HEK293 (cell line): ENCODE measurements around the gene NEXN.

Source experiments
- CTCF ChIA-PET: fragments of 350-600 bp; formaldehyde crosslinking; extraction: SDS; loops from one replicate; lab custom pipeline; 2021; ENCODE audit warnings: antibody characterized with exemption; lab: Yijun Ruan, JAX
- POLR2A ChIA-PET: fragments of 300-600 bp; formaldehyde crosslinking; extraction: SDS; loops from one replicate; lab custom pipeline; 2020; ENCODE audit warnings: antibody characterized with exemption, inconsistent platforms; lab: Yijun Ruan, JAX
- H3K27ac ChIP-seq: fragments of 200-500 bp; sonication (Bioruptor generic); 2 replicates; pipeline ENCODE4 v1.5.1; 2014; ENCODE audit warnings: low read depth, low read length, control low read depth, inconsistent platforms; ENCODE audit errors: extremely low read depth
- H3K36me3 ChIP-seq, 2 experiments: fragments of 200-500 bp in 1 of 2; sonication (Bioruptor generic) in 1 of 2; 1 replicate in 1 of 2; 2 replicates in 1 of 2; pipeline ENCODE4 v1.5.1; 2014 to 2017; ENCODE audit warnings: inconsistent platforms in 2 of 2, low read length in 2 of 2; ENCODE audit not compliant: control insufficient read depth in 2 of 2, insufficient read depth in 1 of 2
- H3K4me1 ChIP-seq: fragments of 200-500 bp; sonication (Bioruptor generic); 2 replicates; pipeline ENCODE4 v1.5.1; 2014; ENCODE audit warnings: mild to moderate bottlenecking, low read length, inconsistent platforms; ENCODE audit not compliant: control insufficient read depth, insufficient read depth
- H3K4me3 ChIP-seq: 2 replicates; pipeline ENCODE4 v1.5.1; 2011; ENCODE audit warnings: low read depth, mild to moderate bottlenecking, control low read depth, low read length, moderate library complexity
- H3K9me3 ChIP-seq: fragments of 200-500 bp; sonication (Bioruptor generic); 2 replicates; pipeline ENCODE4 v1.5.1; 2014; ENCODE audit warnings: low read depth, low read length, inconsistent platforms; ENCODE audit not compliant: control insufficient read depth, insufficient read depth
- IKZF3 ChIP-seq: fragments of 450-650 bp; IDR thresholded peaks from 2 replicates; pipeline ENCODE4 v1.5.0; 2018; ENCODE audit warnings: missing biosample characterization, mild to moderate bottlenecking, missing genetic modification characterization, moderate library complexity
- KLF7 ChIP-seq: fragments of 450-650 bp; formaldehyde crosslinking; IDR thresholded peaks from 2 replicates; pipeline ENCODE4 v1.5.1; 2016; ENCODE audit warnings: missing biosample characterization, missing genetic modification characterization, borderline replicate concordance
- MEIS1 ChIP-seq: sonication (generic); formaldehyde crosslinking; IDR thresholded peaks from 2 replicates; pipeline ENCODE4 v1.8.1; 2022; ENCODE audit warnings: missing genetic modification reagents, mild to moderate bottlenecking, borderline replicate concordance
- OSR2 ChIP-seq: fragments of 450-650 bp; formaldehyde crosslinking; IDR thresholded peaks from 2 replicates; pipeline ENCODE4 v1.5.1; 2016; ENCODE audit warnings: missing biosample characterization, missing genetic modification characterization
- PRDM10 ChIP-seq: fragments of 450-650 bp; formaldehyde crosslinking; IDR thresholded peaks from 2 replicates; pipeline ENCODE4 v1.5.1; 2016; ENCODE audit warnings: missing biosample characterization, missing genetic modification characterization
- SP7 ChIP-seq: fragments of 450-650 bp; formaldehyde crosslinking; IDR thresholded peaks from 2 replicates; pipeline ENCODE4 v1.5.1; 2016; ENCODE audit warnings: missing biosample characterization, missing genetic modification characterization
- ZNF10 ChIP-seq: fragments of 450-650 bp; formaldehyde crosslinking; IDR thresholded peaks from 2 replicates; pipeline ENCODE4 v1.5.1; 2017; ENCODE audit warnings: missing biosample characterization, missing genetic modification characterization
- ZNF138 ChIP-seq: fragments of 450-650 bp; formaldehyde crosslinking; IDR thresholded peaks from 2 replicates; pipeline ENCODE4 v1.5.1; 2016; ENCODE audit warnings: missing biosample characterization, missing genetic modification characterization, borderline replicate concordance
- ZNF16 ChIP-seq: fragments of 450-650 bp; formaldehyde crosslinking; IDR thresholded peaks from 2 replicates; pipeline ENCODE4 v1.5.1; 2016; ENCODE audit warnings: low read depth, missing biosample characterization, missing genetic modification characterization
- ZNF169 ChIP-seq: fragments of 450-650 bp; formaldehyde crosslinking; IDR thresholded peaks from 2 replicates; pipeline ENCODE4 v1.5.1; 2016; ENCODE audit warnings: missing biosample characterization, missing genetic modification characterization
- ZNF2 ChIP-seq: fragments of 450-650 bp; formaldehyde crosslinking; IDR thresholded peaks from 2 replicates; pipeline ENCODE4 v1.5.1; 2016; ENCODE audit warnings: missing biosample characterization, missing genetic modification characterization
- ZNF214 ChIP-seq: fragments of 450-650 bp; formaldehyde crosslinking; IDR thresholded peaks from 2 replicates; pipeline ENCODE4 v1.5.1; 2017; ENCODE audit warnings: missing biosample characterization, mild to moderate bottlenecking, missing genetic modification characterization, borderline replicate concordance
- ZNF221 ChIP-seq: fragments of 450-650 bp; formaldehyde crosslinking; IDR thresholded peaks from 2 replicates; pipeline ENCODE4 v1.5.1; 2017; ENCODE audit warnings: missing biosample characterization, missing genetic modification characterization, borderline replicate concordance
- ZNF248 ChIP-seq: fragments of 450-650 bp; formaldehyde crosslinking; IDR thresholded peaks from 2 replicates; pipeline ENCODE4 v1.5.1; 2017; ENCODE audit warnings: missing biosample characterization, missing genetic modification characterization
- ZNF404 ChIP-seq: fragments of 450-650 bp; formaldehyde crosslinking; IDR thresholded peaks from 2 replicates; pipeline ENCODE4 v1.5.1; 2017; ENCODE audit warnings: missing biosample characterization, missing genetic modification characterization
- ZNF423 ChIP-seq: fragments of 450-650 bp; formaldehyde crosslinking; IDR thresholded peaks from 2 replicates; pipeline ENCODE4 v1.5.1; 2016; ENCODE audit warnings: missing biosample characterization, missing genetic modification characterization
- ZNF433 ChIP-seq: fragments of 450-650 bp; formaldehyde crosslinking; IDR thresholded peaks from 2 replicates; pipeline ENCODE4 v1.5.1; 2016; ENCODE audit warnings: missing biosample characterization, missing genetic modification characterization, low read depth
- ZNF501 ChIP-seq: fragments of 450-650 bp; formaldehyde crosslinking; IDR thresholded peaks from 2 replicates; pipeline ENCODE4 v1.5.1; 2016; ENCODE audit warnings: missing biosample characterization, missing genetic modification characterization
- ZNF514 ChIP-seq: fragments of 450-650 bp; formaldehyde crosslinking; IDR thresholded peaks from 2 replicates; pipeline ENCODE4 v1.5.1; 2016; ENCODE audit warnings: missing biosample characterization, missing genetic modification characterization
- ZNF530 ChIP-seq: fragments of 450-650 bp; formaldehyde crosslinking; IDR thresholded peaks from 2 replicates; pipeline ENCODE4 v1.5.1; 2016; ENCODE audit warnings: low read depth, missing biosample characterization, missing genetic modification characterization
- ZNF558 ChIP-seq: fragments of 450-650 bp; formaldehyde crosslinking; IDR thresholded peaks from 2 replicates; pipeline ENCODE4 v1.5.1; 2016; ENCODE audit warnings: missing biosample characterization, missing genetic modification characterization
- ZNF677 ChIP-seq: fragments of 450-650 bp; IDR thresholded peaks from 2 replicates; pipeline ENCODE4 v1.5.0; 2018; ENCODE audit warnings: missing biosample characterization, mild to moderate bottlenecking, missing genetic modification characterization, moderate library complexity
- TF ChIP-seq, protein P1 (sequence below): fragments of 450-650 bp; formaldehyde crosslinking; conservative IDR thresholded peaks from 2 replicates; pipeline ENCODE4 v1.5.1; 2016; ENCODE audit warnings: low read depth, missing biosample characterization, missing genetic modification characterization
- TF ChIP-seq, protein P2 (sequence below): fragments of 450-650 bp; formaldehyde crosslinking; IDR thresholded peaks from 2 replicates; pipeline ENCODE4 v1.5.1; 2016; ENCODE audit warnings: missing biosample characterization, missing genetic modification characterization

The NEXN gene

GRCh38 chr1:77989744-77990143, 101.3 kb downstream of the NEXN start (continued):
- TF ChIP-seq ZNF530 (tag by site-specific recombination): no peak
- TF ChIP-seq ZNF501 (tag by site-specific recombination): no peak
- TF ChIP-seq ZNF248 (tag by site-specific recombination): no peak

GRCh38 chr1:77990629-77991204, 102.3 kb downstream of the NEXN start:
- ChIA-PET CTCF (interaction anchor here (1.0 to 1.4 kb wide), 2 partner anchors 10 to 12 kb away, joined by 3 to 4 read pairs; partner anchors contain the start of gene FUBP1), POLR2A (interaction anchor here (1.0 to 1.3 kb wide), 2 partner anchors 10 to 14 kb away, joined by 3 read pairs; partner anchors contain the start of gene DNAJB4)

GRCh38 chr1:77991638-77992037, 103.2 kb downstream of the NEXN start:
- TF ChIP-seq ZNF214 (tag by site-specific recombination): no peak
- TF ChIP-seq, protein P1, sequence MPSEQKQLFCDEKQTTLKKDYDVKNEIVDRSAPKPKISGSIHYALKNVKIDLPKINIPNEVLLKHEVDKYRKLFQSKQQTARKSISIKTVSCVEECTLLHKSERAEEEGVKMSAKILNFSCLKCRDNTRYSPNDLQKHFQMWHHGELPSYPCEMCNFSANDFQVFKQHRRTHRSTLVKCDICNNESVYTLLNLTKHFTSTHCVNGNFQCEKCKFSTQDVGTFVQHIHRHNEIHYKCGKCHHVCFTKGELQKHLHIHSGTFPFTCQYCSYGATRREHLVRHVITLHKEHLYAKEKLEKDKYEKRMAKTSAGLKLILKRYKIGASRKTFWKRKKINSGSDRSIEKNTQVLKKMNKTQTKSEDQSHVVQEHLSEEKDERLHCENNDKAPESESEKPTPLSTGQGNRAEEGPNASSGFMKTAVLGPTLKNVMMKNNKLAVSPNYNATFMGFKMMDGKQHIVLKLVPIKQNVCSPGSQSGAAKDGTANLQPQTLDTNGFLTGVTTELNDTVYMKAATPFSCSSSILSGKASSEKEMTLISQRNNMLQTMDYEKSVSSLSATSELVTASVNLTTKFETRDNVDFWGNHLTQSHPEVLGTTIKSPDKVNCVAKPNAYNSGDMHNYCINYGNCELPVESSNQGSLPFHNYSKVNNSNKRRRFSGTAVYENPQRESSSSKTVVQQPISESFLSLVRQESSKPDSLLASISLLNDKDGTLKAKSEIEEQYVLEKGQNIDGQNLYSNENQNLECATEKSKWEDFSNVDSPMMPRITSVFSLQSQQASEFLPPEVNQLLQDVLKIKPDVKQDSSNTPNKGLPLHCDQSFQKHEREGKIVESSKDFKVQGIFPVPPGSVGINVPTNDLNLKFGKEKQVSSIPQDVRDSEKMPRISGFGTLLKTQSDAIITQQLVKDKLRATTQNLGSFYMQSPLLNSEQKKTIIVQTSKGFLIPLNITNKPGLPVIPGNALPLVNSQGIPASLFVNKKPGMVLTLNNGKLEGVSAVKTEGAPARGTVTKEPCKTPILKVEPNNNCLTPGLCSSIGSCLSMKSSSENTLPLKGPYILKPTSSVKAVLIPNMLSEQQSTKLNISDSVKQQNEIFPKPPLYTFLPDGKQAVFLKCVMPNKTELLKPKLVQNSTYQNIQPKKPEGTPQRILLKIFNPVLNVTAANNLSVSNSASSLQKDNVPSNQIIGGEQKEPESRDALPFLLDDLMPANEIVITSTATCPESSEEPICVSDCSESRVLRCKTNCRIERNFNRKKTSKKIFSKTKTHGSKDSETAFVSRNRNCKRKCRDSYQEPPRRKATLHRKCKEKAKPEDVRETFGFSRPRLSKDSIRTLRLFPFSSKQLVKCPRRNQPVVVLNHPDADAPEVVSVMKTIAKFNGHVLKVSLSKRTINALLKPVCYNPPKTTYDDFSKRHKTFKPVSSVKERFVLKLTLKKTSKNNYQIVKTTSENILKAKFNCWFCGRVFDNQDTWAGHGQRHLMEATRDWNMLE (tag by site-specific recombination): no peak
- no peak for TF ChIP-seq ZNF423 (tag by site-specific recombination)
- TF ChIP-seq KLF7 (tag by site-specific recombination): no peak
- TF ChIP-seq SP7 (tag by site-specific recombination): no peak
- no peak for TF ChIP-seq ZNF221
- TF ChIP-seq PRDM10 (tag by site-specific recombination): no peak
- no peak for TF ChIP-seq ZNF677 (tag by site-specific recombination)
- TF ChIP-seq MEIS1 (CRISPR knock-in tag): no peak
- no peak for TF ChIP-seq ZNF558
- no peak for TF ChIP-seq IKZF3 (tag by site-specific recombination)
- TF ChIP-seq, protein P2, sequence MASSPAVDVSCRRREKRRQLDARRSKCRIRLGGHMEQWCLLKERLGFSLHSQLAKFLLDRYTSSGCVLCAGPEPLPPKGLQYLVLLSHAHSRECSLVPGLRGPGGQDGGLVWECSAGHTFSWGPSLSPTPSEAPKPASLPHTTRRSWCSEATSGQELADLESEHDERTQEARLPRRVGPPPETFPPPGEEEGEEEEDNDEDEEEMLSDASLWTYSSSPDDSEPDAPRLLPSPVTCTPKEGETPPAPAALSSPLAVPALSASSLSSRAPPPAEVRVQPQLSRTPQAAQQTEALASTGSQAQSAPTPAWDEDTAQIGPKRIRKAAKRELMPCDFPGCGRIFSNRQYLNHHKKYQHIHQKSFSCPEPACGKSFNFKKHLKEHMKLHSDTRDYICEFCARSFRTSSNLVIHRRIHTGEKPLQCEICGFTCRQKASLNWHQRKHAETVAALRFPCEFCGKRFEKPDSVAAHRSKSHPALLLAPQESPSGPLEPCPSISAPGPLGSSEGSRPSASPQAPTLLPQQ: no peak
- TF ChIP-seq ZNF16 (tag by site-specific recombination): no peak
- TF ChIP-seq ZNF138 (tag by site-specific recombination): no peak
- no peak for TF ChIP-seq ZNF514 (tag by site-specific recombination)
- TF ChIP-seq ZNF433: no peak
- no peak for TF ChIP-seq ZNF2 (tag by site-specific recombination)
- ChIA-PET CTCF (no interaction called here), POLR2A (interaction anchor here (1.0 to 1.3 kb wide), 2 partner anchors 11 to 13 kb away, joined by 3 read pairs; partner anchors contain the start of gene DNAJB4)
- no peaks in the 10 kb centered on the region for H3K4me1 ChIP-seq
- H3K36me3 ChIP-seq: peaks cover 10 to 15% of the 10 kb centered on the region in 2 experiments; a peak in 2 of 3 replicates
- no peak overlapping the region for H3K4me3 ChIP-seq
- H3K9me3 ChIP-seq: no peaks in the 10 kb centered on the region
- H3K27ac ChIP-seq: no peak overlapping the region

More at GRCh38 chr1:77990629-77991204, 102.3 kb downstream of the NEXN start:
- Histone ChIP-seq H3K27ac (no peak overlapping the region), H3K4me1 (no peaks in the 10 kb centered on the region), H3K4me3 (no peak overlapping the region), H3K9me3 (no peaks in the 10 kb centered on the region), H3K36me3 (peaks cover 13 to 14% of the 10 kb centered on the region in 2 experiments; a peak in 2 of 3 replicates)
- TF ChIP-seq ZNF169 (tag by site-specific recombination) (no peak), OSR2 (tag by site-specific recombination) (no peak), ZNF404 (no peak), ZNF10 (tag by site-specific recombination) (no peak)
